HK-2 (cell line): ENCODE data around the gene EXD1.
"Not testable (repeated sequence)": the region's sequence is repeated elsewhere in the genome, so short reads cannot be mapped to it uniquely, and the experiment has no call there.

ENCODE experiments used
- DNase-seq: peaks from one replicate; pipeline ENCODE4 v3.0.0-alpha.2; 2018; ENCODE audit not compliant: unreplicated experiment

The EXD1 gene, protein sequence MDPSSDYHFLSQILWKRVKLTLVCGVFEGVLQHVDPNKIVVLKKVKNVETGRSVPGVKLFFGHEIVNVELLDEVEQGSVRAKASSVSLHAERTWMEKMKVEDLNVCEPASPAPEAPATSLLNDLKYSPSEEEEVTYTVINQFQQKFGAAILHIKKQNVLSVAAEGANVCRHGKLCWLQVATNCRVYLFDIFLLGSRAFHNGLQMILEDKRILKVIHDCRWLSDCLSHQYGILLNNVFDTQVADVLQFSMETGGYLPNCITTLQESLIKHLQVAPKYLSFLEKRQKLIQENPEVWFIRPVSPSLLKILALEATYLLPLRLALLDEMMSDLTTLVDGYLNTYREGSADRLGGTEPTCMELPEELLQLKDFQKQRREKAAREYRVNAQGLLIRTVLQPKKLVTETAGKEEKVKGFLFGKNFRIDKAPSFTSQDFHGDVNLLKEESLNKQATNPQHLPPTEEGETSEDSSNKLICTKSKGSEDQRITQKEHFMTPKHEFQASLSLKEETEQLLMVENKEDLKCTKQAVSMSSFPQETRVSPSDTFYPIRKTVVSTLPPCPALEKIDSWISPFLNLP

GRCh38 chr15:41230650-41231421 is at the start of gene EXD1, which contains the start of gene CHP1:
TSS of gene EXD1 (minus strand) at chr15:41230757. CDS start at chr15:41226575, 4,182 bp downstream.
TSS of gene CHP1 (plus strand) at chr15:41231268. CDS start at chr15:41231383, 115 bp downstream.
- DNase-seq = peak; percentile 93

DNA sequence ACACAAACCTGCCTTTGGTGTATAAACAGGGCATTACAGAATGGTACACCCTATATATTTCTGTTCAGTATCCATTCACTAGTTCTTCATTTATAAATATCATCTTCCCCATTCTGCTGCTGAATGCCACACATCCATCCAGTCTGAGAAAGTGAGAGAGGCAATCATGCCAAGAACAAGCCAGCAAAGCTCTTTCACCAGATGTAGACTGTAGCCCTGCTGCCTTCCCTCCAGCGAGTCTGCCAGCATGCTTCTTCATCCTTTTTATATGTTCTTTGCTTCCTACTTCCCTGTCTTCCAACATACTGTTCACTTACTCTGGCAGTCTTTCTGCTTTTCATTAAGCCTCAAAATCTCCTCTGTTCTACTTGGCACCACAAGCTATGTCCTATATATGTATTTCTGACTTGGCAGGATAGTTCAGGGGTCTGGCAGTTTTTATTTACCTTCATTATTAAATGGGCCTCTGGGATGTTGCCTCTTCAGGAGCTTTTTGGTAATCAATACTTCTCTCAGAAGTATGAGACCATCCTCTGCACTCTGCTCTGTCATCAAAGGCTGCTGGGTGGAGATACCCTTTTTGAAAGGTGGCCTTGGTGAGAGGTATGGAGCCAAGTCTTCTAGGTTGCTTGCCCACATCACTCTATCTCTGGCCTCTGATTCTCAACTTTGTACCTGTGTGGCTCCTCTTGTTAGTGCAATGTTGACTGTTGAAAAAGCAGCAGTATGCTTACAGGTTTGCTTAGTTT is 49.2 kb upstream of the EXD1 start:
- no peak for DNase-seq

DNA sequence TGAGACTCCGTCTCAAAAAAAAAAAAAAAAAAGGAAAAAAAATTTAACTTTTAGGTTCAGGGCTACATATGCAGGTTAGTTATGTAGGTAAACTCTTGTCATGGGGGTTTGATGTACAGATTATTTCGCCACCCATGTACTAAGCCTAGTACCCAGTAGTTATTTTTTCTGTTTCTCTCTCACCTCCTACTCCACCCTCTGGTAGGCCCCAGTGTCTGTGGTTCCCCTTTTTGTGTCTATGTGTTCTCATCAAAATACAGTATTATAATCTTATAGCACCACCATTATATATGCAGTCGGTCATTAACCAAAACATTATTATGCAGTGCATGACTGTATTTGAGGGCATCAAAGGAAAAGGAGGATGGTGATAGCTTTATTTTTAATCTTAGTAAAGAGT is 47.8 kb upstream of the EXD1 start:
- no peak for DNase-seq

DNA sequence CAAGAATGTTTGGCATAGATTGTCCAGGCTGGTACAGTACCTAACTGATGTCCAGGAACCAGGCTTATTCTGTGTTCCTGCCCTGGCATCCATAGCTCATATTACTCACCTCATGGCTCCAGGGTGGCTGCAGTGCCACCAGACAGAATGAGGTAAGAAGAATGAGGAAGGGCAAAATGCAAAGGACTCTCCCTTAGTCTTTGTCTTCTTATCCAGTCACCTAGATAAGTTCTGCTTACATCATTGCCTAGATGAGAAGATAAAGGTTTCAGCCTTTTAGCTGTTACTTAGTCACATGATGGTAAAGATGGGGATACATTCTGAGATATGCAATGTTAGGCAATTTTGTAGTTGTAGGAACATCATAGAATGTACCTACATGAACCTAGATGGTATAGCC is 46.3 kb upstream of the EXD1 start:
- DNase-seq = no peak

DNA sequence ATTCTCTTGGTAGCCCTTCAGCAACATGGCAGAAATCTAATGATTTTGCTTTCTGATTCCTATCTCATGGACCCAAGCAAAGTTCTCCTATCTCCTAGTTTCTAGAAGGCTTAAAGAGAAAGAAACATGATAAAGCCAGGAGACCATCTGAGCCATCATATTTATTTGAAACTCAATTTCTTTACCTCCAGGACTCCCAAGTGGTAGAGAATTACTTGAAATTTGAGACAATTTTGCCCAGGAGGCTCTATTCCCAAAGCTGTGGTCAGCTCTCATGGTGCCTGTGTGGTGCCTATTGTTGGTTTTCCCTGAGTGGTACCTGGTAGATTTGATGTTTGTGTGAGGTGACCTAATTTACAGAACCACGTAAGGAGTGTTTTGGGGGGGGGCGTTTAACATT is 39.3 kb upstream of the EXD1 start:
- no peak for DNase-seq

GRCh38 chr15:41263891-41264351 is 33.4 kb upstream of the EXD1 start:
- no peak for DNase-seq

DNA sequence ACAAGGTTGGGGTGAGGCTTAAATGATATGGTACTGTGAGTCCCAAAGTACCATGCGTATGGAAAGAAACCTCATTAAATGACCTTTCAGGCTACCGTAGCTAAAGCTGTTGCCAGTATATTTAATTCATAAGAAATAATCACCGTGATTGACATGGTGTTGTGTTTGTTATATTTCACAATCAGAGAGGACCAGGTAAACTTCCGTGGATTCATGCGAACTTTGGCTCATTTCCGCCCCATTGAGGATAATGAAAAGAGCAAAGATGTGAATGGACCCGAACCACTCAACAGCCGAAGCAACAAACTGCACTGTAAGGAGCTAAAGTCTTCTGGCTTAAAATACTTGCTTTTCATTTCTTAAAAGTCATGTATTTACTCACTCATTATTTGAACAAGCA is 32.0 kb upstream of the EXD1 start:
- no peak for DNase-seq

DNA sequence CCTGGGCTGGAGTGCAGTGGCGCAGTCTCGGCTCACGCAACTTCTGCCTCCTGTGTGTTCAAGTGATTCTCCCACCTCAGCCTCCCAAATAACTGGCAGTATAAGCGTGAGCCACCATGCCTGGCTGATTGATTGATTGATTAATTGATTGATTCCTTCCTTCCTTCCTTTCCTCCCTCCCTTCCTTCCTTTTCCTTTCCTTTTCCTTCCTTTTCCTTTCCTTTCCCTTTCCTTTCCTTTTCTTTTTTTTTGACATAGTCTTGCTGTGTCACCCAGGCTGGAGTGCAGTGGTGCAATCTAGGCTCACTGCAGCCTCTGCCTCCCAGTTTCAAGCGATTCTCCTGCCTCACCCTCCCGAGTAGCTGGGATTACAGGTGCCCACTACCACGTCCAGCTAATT is 30.4 kb upstream of the EXD1 start:
- DNase-seq = not testable (repeated sequence)

DNA sequence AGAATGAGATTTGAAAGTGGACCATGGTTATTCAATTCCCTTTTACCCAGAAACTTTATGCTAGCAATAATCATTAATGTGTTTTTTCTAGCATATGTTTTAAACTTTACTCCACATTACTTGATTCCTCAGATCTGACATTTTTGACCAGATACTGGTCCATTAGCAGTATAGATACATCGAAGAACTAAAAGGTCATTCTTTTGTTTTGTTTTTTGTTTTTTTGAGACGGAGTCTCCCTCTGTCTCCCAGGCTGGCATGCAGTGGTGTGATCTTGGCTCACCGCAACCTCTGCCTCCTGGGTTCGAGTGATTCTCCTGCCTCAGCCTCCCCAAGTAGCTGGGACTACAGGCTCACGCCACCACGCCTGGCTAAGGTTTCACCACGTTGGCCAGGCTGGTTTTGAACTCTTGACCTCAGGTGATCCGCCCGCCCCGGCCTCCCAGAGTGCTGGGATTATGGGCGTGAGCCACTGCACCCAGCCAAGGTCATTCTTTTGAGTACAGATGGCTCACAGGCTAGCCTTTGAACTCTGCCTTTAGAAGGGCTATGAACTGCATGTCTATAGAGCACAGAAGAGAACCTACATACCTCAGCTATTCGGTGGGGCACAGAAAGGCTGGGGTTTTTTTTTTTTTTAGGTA is 29.1 kb upstream of the EXD1 start:
- DNase-seq = no peak

- DNase-seq = no peak
Measured at GRCh38 chr15:41258750-41259471, 28.4 kb upstream of the EXD1 start.

GRCh38 chr15:41256577-41257038 is 26.1 kb upstream of the EXD1 start:
- no peak for DNase-seq

GRCh38 chr15:41256103-41256502 is 25.5 kb upstream of the EXD1 start:
- DNase-seq = no peak

DNA sequence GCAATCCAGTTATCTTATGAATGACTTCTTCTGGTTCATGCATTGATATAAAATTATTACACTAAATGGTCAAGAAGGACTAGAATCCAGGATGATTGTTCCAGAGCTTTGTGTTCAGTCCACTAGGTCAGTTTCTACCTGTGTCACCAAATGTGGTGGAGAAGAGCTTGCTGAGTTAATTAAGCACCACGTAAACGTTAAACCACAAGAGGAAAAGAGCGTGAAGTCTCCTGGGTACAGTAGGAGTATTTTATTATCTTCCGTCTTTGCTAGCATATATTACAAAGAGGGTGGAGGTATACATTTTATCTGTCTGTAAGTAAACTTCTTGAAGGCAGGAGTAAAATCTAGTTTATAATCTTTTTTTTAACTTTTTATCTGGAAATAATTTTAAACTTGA is 24.0 kb upstream of the EXD1 start:
- no peak for DNase-seq

DNA sequence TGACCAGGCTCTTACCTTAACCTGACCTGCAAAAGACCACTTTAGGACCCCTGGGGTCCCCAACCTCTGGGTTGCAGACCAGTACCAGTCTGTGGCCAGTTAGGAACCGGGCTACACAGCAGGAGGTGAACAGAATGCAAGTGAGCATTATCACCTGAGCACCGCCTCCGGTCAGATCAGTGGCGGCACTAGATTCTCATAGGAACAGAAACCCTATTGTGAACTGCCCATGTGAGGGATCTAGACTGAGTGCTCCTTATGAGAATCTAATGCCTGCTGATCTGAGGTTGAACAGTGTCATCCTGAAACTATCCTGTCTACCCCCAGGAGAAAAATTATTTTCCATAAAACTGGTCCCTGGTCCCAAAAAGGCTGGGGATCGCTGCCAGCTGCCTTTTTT is 20.9 kb upstream of the EXD1 start:
- DNase-seq = no peak

DNA sequence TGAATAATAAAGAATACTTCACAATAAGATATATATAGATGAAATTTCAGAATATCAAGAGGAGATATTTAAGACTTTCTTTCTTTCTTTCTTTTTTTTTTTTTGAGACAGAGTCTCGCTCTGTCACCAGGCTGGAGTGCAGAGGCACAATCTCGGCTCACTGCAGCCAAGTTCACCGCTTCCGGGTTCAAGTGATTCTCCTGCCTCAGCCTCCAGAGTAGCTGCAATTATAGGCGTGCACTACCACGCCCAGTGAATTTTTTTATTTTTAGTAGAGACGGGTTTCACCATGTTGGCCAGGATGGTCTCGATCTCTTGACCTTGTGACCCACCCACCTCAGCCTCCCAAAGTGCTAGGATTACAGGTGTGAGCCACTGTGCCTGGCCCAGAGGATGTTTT is 20.2 kb upstream of the EXD1 start:
- DNase-seq = not testable (repeated sequence)

DNA sequence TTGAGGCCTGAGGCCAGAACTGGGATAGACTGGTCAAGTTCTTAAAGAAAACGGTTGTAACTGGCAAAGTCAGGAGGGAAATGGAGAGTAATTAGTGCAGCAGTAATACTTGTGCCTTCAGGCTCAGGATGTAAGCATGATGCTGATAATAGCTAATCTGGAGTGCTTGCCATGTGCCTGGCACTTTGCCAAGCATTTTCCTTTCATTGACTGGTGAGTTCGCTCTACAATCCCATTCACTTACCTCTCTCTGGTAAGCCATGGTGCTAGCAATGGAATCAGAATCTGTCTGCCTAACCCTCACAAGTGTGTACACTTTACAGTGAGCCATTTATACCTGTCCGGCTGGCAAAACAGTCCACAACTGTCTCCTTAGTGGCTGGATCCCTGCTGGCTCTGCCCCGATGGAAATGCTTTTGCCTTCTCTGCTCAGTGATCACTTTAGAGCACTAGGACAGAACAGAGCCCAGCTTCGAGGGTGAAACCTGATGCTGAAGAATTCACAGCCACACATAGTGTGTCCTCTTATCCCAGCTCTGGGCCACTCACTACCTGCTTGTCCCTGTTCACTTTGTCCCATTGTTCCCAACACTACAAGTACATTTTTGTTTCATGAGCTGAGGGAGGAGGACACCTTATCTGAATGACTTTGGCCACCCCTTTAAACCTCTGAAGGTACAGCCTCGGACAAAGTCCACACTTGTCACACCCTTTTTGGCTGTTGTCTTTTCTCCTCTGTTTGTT is 10.8 kb upstream of the EXD1 start:
- no peak for DNase-seq

- DNase-seq = no peak
Measured at GRCh38 chr15:41238100-41238499, 7.5 kb upstream of the EXD1 start.

DNA sequence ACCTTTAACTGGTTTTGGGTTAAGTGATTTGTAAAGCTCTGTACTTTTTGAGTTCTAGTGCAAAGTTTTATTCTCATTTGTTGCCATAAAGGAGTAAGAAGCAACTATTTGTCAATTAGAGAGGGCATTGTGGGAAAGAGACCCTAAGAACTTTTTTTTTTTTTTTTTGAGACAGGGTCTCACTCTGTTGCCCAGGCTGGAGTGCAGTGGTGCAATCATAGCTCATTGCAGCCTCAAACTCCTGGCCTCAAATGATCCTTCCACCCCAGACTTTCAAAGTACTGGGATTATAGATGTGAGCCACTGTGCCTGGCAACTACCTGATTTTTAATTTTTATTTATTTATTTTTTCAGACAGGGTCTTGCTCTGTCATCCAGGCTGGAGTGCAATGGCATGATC is 5.4 kb upstream of the EXD1 start:
- DNase-seq = no peak

- not testable (repeated sequence) for DNase-seq
Measured at GRCh38 chr15:41235228-41235627, 4.7 kb upstream of the EXD1 start.

DNA sequence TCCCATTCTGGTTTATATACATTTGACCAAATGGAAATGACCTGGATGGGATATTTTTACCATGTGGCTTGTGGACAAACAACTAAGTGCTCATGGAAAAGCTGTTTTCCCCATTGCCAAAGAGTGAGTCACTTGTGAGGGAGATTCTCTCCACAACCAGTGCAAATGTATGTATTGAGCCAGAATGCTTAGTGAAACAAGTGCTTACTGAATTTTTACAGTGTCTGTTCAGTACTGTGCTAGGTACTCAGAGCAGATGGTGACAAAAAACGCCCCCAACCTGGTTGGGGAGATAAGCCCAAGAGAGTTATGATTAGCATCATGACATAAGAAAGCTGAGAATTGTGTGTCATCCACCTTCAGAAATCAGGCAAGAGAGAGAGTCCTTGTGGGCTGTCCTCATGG is 2.8 kb upstream of the EXD1 start:
- DNase-seq = no peak
